Natural killer cell (primary cell): Measurements from ENCODE around the gene L3MBTL2. TPM values are rescaled to one million over a fixed set of nuclear protein-coding genes. Genes with fewer than 3 reads are reported as not detected.

Source experiments
- ATAC-seq, 3 donors: fragments of 150-1000 bp in 2 of 3; fragments of 200-7000 bp in 1 of 3; cut with Tn5 transposase; 1 replicate in 1 of 3; 2 replicates in 2 of 3; pipeline ENCODE4 v1.10.0; 2021; ENCODE audit warnings: mild to moderate bottlenecking in 2 of 3, moderate library complexity in 2 of 3
- DNase-seq, 2 donors: peaks; one replicate each; pipeline versions ENCODE4 v3.0.0 to v3.0.0-alpha.2; 2013 to 2021; ENCODE audit warnings: mixed read lengths in 1 of 2
- H3K27ac ChIP-seq: one replicate; pipeline ENCODE4 v1.5.1; 2013; ENCODE audit warnings: mild to moderate bottlenecking, low read length
- H3K27me3 ChIP-seq: one replicate; pipeline ENCODE4 v1.6.1; 2013; ENCODE audit warnings: low read length; ENCODE audit not compliant: control insufficient read depth, insufficient read depth
- H3K36me3 ChIP-seq: one replicate; pipeline ENCODE4 v1.6.1; 2013; ENCODE audit warnings: low read length; ENCODE audit not compliant: control insufficient read depth, insufficient read depth
- H3K4me1 ChIP-seq: one replicate; pipeline ENCODE4 v1.6.1; 2013; ENCODE audit warnings: low read length; ENCODE audit not compliant: control insufficient read depth, insufficient read depth
- H3K4me3 ChIP-seq: one replicate; pipeline ENCODE4 v1.5.1; 2013; ENCODE audit warnings: low read length
- H3K9me3 ChIP-seq: one replicate; pipeline ENCODE4 v1.6.1; 2013; ENCODE audit warnings: low read length; ENCODE audit not compliant: control insufficient read depth, insufficient read depth
- H3K27ac Mint-ChIP-seq, 2 donors: one replicate each; pipeline ENCODE4 v1.8.0; 2022; ENCODE audit warnings: mild to moderate bottlenecking in 2 of 2, mixed read lengths in 2 of 2, moderate library complexity in 1 of 2
- H3K27me3 Mint-ChIP-seq, 2 donors: one replicate each; pipeline ENCODE4 v1.8.0; 2022; ENCODE audit warnings: low read depth in 2 of 2, mixed read lengths in 2 of 2
- H3K36me3 Mint-ChIP-seq: one replicate; pipeline ENCODE4 v1.8.0; 2022; ENCODE audit warnings: mixed read lengths
- H3K4me1 Mint-ChIP-seq, 2 donors: one replicate each; pipeline ENCODE4 v1.8.0; 2022; ENCODE audit warnings: mixed read lengths in 2 of 2
- H3K4me3 Mint-ChIP-seq: one replicate; pipeline ENCODE4 v1.8.0; 2022; ENCODE audit warnings: mild to moderate bottlenecking, moderate library complexity, mixed read lengths
- H3K9me3 Mint-ChIP-seq, 2 donors: one replicate each; pipeline ENCODE4 v1.8.0; 2022; ENCODE audit warnings: mixed read lengths in 2 of 2
- WGBS: methylation state at CpG from one replicate; pipeline ENCODE4 v1.1.7; 2013; ENCODE audit warnings: missing lambda C conversion rate; ENCODE audit not compliant: insufficient coverage; 5-methylcytosine and 5-hydroxymethylcytosine counted together
- intact Hi-C: fragments of 100-400 bp; cut with micrococcal nuclease; formaldehyde crosslinking; loops from one replicate; pipeline ENCODE4 v1.14.2; 2022
- total RNA-seq, 4 donors: library from RNA; stranded (reverse); fragments of 120-200 nt in 1 of 4; gene quantifications; one replicate each; pipeline versions ENCODE4 v1.2.3 to v1.2.4, GENCODE V29; 2013 to 2022
- TF ChIP-seq, protein P1 (sequence below): fragments of 200-600 bp; IDR thresholded peaks from one replicate; pipeline ENCODE4 v1.8.0; 2022; ENCODE audit warnings: antibody characterized with exemption

L3MBTL2 gene
- total RNA-seq, 3 donors from 2014 or later (not counting 1 experiment from before 2014, with no cell fraction given), result 25.2 to 32.1 (median 31.7) TPM

DNA sequence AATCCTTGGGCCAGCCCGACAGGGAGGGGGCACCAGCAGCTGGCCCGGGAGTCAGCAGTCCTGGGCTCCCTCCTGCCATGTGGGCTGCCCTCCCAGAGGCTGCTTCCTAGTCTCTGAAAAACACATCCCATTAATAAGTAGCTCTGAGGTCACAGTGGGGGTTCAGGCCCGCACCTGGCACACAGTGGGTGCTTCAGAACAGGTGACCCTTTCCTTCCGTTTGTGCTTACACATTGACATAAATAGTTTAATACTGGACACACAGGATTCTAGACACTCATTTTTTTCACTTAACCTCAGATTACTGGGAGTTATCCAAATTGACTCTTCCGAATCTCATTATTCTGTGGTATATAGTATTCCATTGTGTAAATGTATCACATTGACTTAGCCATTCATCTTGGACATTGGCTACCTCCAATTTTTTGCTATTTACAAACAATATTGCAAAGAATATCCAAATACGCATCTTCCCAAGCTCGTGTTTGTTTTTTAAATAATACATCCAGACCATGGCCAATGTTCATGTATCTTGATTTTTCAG lies 36.1 kb downstream of the L3MBTL2 start:
- Mint-ChIP-seq H3K27me3 (peaks cover 0 to 3% of the 10 kb centered on the region in 2 donors), H3K9me3 (no peaks in the 10 kb centered on the region), H3K36me3 (no peaks in the 10 kb centered on the region), H3K4me1 (peaks cover 5 to 13% of the 10 kb centered on the region in 2 donors), H3K27ac (peak overlapping the region in 1 of 2 donors; percentile 43), H3K4me3 (peak overlapping the region; percentile 36)
- Histone ChIP-seq H3K27ac (no peak overlapping the region), H3K27me3 (no peaks in the 10 kb centered on the region), H3K4me1 (peaks cover 7% of the 10 kb centered on the region), H3K4me3 (no peak overlapping the region), H3K36me3 (peaks cover 7% of the 10 kb centered on the region), H3K9me3 (no peaks in the 10 kb centered on the region)
- ATAC-seq, result no peak
- DNase-seq, result no peak
- TF ChIP-seq, protein P1, sequence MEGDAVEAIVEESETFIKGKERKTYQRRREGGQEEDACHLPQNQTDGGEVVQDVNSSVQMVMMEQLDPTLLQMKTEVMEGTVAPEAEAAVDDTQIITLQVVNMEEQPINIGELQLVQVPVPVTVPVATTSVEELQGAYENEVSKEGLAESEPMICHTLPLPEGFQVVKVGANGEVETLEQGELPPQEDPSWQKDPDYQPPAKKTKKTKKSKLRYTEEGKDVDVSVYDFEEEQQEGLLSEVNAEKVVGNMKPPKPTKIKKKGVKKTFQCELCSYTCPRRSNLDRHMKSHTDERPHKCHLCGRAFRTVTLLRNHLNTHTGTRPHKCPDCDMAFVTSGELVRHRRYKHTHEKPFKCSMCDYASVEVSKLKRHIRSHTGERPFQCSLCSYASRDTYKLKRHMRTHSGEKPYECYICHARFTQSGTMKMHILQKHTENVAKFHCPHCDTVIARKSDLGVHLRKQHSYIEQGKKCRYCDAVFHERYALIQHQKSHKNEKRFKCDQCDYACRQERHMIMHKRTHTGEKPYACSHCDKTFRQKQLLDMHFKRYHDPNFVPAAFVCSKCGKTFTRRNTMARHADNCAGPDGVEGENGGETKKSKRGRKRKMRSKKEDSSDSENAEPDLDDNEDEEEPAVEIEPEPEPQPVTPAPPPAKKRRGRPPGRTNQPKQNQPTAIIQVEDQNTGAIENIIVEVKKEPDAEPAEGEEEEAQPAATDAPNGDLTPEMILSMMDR, result no peak
- intact Hi-C loops, result no loop called here
- 97% methylated on average over 6 of the region's 7 CpGs for WGBS

DNA sequence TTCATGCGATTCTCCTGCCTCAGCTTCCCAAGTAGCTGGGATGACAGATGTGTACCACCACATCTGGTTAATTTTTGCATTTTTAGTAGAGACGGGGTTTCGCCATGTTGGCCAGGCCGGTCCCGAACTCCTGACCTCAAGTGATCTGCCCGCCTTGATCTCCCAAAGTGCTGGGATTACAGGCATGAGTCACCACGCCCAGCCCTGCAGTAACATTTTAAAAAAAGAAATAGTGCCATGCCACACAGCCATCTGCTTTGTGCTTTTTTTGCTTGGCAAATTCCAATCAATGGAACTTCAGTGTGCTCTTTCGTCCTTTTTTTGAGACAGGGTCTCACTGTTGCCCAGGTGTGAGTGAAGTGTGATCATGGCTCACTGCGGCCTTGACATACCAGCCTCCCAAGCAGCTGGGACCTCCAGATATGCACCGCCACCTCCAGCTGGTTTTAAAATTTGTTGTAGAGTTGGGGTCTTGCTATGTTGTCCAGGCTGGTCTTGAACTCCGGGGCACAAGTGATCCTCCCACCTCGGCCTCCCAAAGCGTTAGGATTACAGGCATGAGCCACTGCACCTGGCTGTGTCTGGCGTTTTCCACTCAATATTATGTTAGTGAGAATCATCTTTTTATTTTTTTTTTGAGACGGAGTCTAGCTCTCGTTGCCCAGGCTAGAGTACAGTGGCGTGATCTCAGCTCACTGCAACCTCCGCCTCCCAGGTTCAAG lies 37.4 kb downstream of the L3MBTL2 start:
- Mint-ChIP-seq H3K36me3 (no peaks in the 10 kb centered on the region), H3K4me1 (peaks cover 5 to 7% of the 10 kb centered on the region in 2 donors), H3K27me3 (peaks cover 0 to 3% of the 10 kb centered on the region in 2 donors), H3K27ac (no peak overlapping the region), H3K9me3 (no peaks in the 10 kb centered on the region), H3K4me3 (no peak overlapping the region)
- Histone ChIP-seq H3K9me3 (no peaks in the 10 kb centered on the region), H3K36me3 (peaks cover 15% of the 10 kb centered on the region), H3K27ac (no peak overlapping the region), H3K4me1 (peaks cover under 1% of the 10 kb centered on the region), H3K4me3 (no peak overlapping the region), H3K27me3 (no peaks in the 10 kb centered on the region)
- no peak for ATAC-seq
- WGBS, result 98% methylated on average over 18 of the region's 18 CpGs
- no peak for DNase-seq
- intact Hi-C loops, result no loop called here
- TF ChIP-seq, protein P1, result no peak

DNA sequence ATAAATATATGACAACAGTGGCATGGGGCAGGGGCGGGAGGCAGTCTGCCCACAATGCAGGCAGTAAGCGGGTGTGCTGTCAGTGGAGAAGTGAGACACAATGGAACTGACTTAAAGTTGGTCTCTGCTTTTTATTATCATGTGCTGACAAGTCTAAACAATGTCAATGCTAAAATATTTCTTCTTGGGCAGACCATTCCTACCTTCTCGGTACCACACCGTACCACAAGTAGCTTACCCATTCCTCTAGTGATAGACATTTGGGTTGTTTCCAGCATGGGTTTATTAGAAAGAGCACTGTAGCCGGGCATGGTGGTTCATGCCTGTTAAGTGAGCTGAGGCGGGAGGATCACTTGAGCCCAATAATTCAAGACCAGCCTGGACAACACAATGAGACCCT lies 38.2 kb downstream of the L3MBTL2 start:
- peaks cover 22% of the 10 kb centered on the region for H3K36me3 ChIP-seq
- Mint-ChIP-seq H3K27ac (no peak overlapping the region), H3K27me3 (peaks cover 0 to 3% of the 10 kb centered on the region in 2 donors), H3K4me1 (peaks cover 5 to 7% of the 10 kb centered on the region in 2 donors), H3K4me3 (no peak overlapping the region), H3K9me3 (no peaks in the 10 kb centered on the region), H3K36me3 (no peaks in the 10 kb centered on the region)
- no peaks in the 10 kb centered on the region for H3K4me1 ChIP-seq
- no peak overlapping the region for H3K4me3 ChIP-seq
- H3K27me3 ChIP-seq, result no peaks in the 10 kb centered on the region
- DNase-seq, result no peak
- no peaks in the 10 kb centered on the region for H3K9me3 ChIP-seq
- no peak overlapping the region for H3K27ac ChIP-seq
- TF ChIP-seq, protein P1, result no peak
- ATAC-seq, result no peak
- intact Hi-C loops, result no loop called here
- WGBS, result 98% methylated on average over 6 of the region's 6 CpGs
